Measurements from ENCODE around the gene SSTR4.

The SSTR4 gene

GRCh38 chr20:23068283-23068682, 33.2 kb downstream of the SSTR4 start:
- no peak for DNase-seq

DNA sequence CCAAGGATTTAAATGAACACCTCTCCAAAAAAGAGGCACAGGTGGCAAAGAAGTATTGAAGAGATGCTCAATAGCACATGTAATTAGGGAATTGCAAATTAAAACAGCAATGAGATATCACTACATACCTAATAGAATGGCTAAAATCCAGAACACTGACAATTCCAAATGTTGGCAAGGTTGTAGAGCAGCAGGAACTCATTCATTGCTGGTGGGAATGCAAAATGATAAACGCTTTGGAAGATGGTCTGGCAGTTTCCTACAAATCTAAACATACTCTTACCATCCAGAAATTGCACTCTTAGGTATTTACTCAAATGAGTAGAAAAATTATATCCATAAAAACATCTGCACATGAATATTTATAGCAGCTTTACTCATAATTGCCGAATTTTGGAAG, 34.0 kb downstream of the SSTR4 start:
- no peak for DNase-seq

- DNase-seq = no peak
Measured at GRCh38 chr20:23071398-23071797, 36.3 kb downstream of the SSTR4 start.

- no peak for DNase-seq
Measured at GRCh38 chr20:23071996-23072395, 36.9 kb downstream of the SSTR4 start.

GRCh38 chr20:23072892-23073586, 37.9 kb downstream of the SSTR4 start:
- no peak for DNase-seq

- no peak for DNase-seq
Measured at GRCh38 chr20:23074052-23074451, 38.9 kb downstream of the SSTR4 start.

- no peak for DNase-seq
Measured at GRCh38 chr20:23077277-23077676, 42.2 kb downstream of the SSTR4 start.

DNA sequence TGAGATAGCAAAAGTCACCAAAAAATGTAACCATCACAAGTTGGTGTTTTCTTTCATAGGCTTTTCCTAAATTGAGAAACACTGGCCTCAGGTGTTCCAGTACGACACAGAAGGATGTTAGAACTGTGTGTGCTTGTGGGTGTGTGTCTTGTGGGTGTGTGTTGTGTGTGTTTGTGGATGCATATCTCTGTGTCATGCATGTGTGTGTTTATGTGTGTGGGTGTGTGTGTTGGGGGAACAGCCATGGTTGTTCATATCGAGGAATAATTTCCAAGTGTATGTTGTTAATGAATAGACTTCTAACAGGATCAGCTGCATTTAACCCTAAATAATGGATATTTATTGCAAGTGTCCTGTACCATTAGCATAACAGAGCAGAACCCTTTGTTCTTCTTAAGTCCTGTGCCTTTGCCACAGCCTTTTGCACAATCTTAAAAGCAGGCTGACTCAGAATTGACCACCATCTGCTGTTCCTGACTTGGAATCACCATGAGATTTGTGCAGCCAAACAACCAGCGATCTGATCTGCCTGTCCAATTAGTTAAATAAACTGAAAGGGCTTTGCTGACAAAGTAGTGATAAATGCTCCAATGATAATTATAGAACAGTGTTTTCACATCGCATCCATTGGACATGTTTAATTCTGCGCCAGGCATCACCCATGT, 43.4 kb downstream of the SSTR4 start:
- DNase-seq = peak in 2 of 4 experiments; percentile 47 to 55

DNA sequence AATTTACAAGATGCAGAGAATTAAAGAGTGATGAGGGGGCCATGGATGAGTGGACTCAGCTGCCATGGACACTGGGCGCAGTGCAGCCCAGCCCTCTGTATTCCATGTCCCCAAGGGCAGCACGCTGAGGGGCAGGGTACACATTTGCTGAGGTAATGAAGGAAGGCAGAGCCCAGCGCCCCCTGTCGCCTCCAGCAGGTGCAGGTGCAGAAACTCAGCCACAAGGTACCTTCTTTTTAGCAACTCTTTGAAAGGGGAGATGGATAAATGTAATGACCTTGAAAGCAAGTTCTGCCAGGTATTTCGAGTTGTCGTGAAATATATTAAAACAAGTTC, 43.9 kb downstream of the SSTR4 start:
- no peak for DNase-seq

DNA sequence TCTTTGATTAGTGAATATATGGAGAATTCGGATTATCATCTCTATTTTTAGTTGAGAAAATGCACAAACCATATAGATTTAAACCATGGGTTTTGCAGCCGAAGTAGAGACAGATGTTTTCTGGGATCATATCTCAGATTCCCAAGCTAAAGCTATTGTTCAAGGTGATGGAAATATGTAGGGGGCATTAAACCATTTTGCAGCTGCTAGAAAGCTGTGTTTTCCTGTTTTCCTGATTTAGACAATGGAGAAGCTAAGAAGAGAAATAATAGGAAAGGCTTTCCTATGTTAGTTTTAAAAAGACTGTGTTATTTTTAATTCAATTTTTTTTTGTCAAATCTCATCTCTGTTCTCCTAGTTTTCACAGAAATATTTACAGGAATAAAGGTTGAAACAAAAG, 44.8 kb downstream of the SSTR4 start:
- DNase-seq = no peak

GRCh38 chr20:23080521-23080920, 45.4 kb downstream of the SSTR4 start:
- peak in 1 of 4 experiments; percentile 33 for DNase-seq

GRCh38 chr20:23081263-23081819, 46.2 kb downstream of the SSTR4 start:
- DNase-seq = peak in 1 of 4 experiments; percentile 21

DNA sequence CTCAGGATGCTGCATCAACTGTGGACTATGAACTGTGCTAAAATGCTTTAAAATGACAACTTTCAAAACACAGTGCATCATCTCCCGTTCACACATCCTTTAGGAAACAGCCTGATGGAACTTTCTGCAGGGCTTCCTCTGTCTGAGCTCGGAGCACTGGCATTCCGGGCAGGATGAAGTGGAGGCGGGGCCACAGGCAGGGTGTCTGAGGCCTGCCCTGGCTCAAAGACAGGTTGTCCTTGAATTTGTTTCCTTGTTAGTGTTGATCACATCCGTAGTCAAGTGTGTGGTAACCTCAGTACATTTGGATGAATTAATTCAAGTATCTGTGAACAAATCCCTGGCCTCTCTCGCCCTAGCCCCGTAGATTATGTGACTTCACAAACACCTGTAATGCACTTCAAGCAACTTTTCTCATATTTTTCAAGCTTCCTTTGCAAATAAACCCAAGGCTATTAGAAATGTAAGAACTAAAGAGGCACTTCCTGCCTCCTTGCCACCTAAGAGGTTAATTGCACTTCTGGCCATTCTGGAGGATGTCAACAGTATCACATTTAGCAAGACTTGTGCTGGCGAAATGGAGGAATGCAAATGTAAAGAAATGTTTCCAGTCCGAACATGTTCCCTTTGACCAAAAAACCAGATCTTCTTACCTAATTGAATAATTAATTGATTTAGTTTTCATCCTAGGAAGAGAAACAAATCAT, 47.9 kb downstream of the SSTR4 start:
- peak in 1 of 4 experiments; percentile 30 for DNase-seq

DNA sequence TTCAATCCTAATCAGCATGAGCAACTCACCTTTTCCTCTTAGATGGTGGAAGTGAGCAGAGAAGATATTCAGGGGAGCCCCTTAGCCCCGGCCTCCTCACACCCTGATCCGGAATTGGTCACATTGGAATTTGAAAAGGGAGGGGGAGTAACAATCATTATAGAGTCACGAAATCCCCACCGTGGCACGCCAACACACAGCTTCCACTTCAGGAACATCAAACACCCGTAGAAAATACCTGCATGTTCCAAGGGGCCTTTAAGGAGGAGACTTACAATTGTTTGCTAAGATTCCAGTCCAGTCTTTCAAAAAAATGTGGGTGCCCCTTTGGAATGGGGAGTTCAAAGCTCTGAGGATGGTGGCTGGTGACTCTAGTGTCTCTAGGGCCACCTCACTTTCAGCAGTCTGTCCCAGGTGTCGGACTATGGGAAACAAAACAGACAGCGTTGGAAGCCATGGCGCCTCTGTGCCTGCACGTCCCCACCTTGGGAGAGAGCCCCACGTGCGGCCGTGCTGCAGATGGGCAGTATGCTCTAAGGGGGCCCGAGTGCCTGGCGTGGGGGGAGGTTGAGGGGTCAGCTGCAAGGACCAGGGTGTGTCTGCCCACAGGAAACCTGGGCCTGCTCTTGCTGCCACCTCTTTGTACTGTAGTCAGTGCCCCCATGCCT, 48.6 kb downstream of the SSTR4 start:
- DNase-seq = no peak

DNA sequence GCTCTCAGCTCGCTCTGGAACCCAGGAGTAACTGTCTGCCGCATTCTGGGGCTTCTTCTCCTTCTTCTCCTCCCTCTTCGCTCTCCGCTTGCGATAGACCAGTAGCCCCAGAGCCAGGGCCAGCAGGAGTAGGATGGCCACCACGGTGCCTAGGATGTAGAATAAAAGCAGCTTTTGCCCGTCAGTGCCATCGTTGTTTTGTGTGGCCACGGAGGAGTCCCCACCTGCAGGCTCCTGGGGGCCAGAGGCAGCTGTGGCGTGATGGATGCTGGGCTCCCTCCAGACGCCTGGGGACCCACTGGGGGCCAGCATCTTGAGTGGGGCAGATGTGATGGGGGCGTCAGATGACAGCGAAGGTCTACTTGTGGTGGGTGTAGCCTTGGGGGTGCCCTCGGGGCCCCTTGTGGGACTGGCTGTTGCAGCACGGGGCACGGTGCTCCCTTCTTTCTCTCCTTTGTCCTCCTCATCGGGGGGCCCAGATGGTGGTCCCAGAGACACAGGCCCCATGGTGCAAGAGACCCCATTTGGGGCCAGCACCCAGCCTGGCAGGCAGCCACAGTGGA, 49.3 kb downstream of the SSTR4 start:
- DNase-seq = no peak

DNA sequence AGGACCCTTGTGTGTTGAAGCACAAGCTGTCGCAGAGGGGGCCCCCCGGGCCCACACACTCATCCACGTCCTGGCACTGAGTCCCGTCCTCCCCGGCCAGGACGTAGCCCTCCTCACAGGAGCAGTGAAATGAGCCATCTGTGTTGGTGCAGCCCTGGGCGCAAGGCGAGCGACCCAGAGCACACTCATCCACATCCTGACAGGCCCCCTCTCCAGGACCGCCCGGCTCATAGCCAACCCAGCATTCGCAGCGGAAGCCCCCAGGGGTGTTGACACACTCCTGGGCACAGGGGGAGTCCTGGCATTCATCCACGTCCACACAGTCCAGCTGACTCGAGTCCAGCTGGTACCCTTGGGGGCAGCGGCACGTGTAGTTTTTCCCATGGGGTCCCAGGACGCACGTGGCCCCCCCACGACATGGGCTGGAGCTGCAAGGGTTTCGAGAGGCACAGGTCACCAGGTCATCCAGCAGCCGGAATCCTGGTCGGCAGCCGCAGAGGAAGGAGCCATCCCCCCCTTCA, 49.8 kb downstream of the SSTR4 start:
- no peak for DNase-seq

GRCh38 chr20:23085436-23086055, 50.4 kb downstream of the SSTR4 start:
- peak in 3 of 4 experiments; percentile 35 to 46 (median 46) for DNase-seq

DNA sequence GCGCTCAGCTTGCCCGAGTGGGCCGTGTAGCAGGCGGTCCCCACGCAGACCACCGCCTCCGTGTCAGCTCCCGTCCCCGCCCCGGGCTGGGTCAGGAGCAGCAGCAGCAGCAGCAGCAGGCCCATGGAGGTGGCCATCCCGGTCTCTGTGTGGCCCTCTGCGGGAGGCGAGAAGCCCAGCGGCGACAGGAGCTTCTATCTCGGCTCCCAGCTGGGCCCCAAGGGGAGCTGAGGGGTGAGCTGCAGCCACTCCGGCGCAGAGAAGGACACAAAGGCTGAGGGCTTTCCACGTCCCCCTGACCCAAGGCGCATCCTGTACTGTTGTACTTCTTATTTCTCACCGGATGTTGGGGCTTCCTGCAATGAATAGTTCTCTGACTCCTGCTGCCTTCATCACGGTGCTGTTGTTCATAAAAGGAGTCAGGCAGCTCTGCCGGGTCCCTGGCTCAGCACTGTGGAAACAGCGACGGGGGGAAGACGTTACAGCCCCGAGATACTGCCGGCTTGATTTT, 51.0 kb downstream of the SSTR4 start, which contains the start of gene CD93:
Gene CD93, minus strand, starts transcription at position 269 of the 511 bp plus-strand sequence. Its CDS starts 132 bp downstream, at position 137.
- peak; percentile 56 to 76 (median 66) for DNase-seq

DNA sequence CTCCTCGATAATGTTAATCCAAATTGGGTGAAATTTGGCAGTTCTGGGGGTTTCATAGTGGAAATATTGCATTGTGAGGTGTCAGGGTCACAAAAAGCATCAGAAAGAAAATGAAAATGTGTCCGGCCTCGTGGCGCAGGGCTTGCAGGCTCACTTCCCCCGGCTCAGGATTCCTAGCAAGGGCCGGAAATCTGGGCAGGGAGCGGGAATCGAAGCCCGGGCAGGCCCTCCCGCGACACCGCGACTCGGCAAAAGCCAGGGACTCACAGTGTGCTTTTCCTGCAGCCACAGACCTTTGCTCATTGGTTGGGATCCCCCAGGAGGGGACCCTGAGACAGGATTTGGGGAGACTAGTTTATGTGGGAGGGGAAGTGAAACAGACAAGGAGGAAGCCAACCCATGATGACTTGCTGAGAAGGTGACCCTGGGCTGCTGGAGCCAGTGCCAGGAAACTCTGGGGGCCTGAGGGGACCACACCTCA, 51.9 kb downstream of the SSTR4 start:
- peak; percentile 62 to 82 (median 77) for DNase-seq

DNA sequence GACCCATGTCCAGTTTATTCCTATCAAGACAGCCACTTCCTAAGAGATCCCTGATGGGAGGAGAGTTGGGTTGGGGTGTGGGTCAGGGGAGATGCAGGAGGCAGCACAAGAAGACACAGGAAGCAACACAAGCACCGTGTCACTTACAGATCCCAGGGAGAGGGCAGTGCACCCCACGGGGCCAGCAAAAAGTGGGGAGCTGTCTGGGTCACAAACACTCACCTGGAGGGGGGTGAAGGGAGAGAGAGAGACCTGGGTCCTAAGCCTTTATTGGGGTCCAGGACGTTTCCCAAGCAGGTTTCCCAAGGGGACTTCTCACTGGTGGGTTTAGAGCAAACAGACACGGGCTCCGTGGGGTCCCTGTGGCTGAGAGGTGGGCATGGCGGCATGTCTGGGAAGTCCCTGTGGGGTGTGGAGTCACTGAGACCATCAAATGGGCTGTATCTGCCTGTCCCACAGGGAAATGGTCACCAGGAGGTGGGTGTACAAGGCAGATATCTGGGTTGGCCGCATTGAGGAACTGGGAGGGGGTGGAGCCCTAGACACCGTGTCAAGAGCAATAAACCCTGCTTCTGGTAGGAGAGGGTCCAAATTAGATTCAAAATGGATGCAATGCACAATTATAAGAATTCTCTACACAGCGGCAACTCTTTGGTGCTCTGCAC, 52.6 kb downstream of the SSTR4 start:
- peak; percentile 69 to 83 (median 79) for DNase-seq

All from suppressor macrophage (primary cell).